Neural progenitor cell (in vitro differentiated cells): Measurements from ENCODE around the gene ARL15.

Experiments used
- EZH2 ChIP-seq: fragments of 200-600 bp; sonication (generic); IDR thresholded peaks from 2 replicates; pipeline ENCODE4 v1.6.1; 2017; ENCODE audit warnings: antibody characterized with exemption, mild to moderate bottlenecking, moderate library complexity
- TF ChIP-seq, protein P1 (sequence below): fragments of 200-600 bp; sonication (generic); IDR thresholded peaks from 2 replicates; pipeline ENCODE4 v1.5.1; 2017; ENCODE audit warnings: antibody characterized with exemption, mild to moderate bottlenecking

DNA sequence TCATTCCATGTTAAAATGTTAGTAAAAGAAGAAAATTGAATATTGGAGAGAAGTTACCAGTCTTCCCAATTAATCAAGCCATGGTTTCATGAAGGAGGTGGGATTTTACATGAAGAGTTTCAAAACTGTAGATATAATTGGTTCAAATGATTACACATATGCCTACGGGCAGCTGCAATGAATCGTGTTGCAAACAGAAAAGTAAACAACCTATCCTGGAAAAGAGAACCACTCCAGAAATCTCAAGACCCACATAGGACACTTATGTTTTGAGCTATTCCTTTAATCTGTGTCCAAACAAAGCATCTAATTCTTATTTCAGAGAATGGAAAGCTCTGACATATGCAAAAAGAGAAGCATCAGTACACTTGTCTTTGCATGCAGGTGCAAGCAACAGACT, 409.7 kb downstream of the ARL15 start:
- TF ChIP-seq, protein P1, sequence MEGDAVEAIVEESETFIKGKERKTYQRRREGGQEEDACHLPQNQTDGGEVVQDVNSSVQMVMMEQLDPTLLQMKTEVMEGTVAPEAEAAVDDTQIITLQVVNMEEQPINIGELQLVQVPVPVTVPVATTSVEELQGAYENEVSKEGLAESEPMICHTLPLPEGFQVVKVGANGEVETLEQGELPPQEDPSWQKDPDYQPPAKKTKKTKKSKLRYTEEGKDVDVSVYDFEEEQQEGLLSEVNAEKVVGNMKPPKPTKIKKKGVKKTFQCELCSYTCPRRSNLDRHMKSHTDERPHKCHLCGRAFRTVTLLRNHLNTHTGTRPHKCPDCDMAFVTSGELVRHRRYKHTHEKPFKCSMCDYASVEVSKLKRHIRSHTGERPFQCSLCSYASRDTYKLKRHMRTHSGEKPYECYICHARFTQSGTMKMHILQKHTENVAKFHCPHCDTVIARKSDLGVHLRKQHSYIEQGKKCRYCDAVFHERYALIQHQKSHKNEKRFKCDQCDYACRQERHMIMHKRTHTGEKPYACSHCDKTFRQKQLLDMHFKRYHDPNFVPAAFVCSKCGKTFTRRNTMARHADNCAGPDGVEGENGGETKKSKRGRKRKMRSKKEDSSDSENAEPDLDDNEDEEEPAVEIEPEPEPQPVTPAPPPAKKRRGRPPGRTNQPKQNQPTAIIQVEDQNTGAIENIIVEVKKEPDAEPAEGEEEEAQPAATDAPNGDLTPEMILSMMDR: no peak
- no peak for TF ChIP-seq EZH2
